C4-2B (cell line): ENCODE results near the gene HK2.

Experiments used
- ZFX ChIP-seq: fragments of 450-650 bp; IDR thresholded peaks from 2 replicates; pipeline ENCODE4 v1.6.1; 2017
- TF ChIP-seq, protein P1 (sequence below): fragments of 450-650 bp; conservative IDR thresholded peaks from 2 replicates; pipeline ENCODE4 v1.5.1; 2017; ENCODE audit warnings: mild to moderate bottlenecking

DNA sequence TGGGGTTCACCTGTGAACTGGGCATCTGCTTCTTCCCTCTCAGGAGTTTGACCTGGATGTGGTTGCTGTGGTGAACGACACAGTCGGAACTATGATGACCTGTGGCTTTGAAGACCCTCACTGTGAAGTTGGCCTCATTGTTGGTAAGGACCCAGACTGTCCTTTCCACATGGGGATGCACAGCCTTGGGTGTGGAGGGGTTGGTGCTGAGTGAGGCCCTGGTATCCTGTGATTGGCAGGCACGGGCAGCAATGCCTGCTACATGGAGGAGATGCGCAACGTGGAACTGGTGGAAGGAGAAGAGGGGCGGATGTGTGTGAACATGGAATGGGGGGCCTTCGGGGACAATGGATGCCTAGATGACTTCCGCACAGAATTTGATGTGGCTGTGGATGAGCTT lies 52.3 kb downstream of the HK2 start:
- TF ChIP-seq, protein P1, sequence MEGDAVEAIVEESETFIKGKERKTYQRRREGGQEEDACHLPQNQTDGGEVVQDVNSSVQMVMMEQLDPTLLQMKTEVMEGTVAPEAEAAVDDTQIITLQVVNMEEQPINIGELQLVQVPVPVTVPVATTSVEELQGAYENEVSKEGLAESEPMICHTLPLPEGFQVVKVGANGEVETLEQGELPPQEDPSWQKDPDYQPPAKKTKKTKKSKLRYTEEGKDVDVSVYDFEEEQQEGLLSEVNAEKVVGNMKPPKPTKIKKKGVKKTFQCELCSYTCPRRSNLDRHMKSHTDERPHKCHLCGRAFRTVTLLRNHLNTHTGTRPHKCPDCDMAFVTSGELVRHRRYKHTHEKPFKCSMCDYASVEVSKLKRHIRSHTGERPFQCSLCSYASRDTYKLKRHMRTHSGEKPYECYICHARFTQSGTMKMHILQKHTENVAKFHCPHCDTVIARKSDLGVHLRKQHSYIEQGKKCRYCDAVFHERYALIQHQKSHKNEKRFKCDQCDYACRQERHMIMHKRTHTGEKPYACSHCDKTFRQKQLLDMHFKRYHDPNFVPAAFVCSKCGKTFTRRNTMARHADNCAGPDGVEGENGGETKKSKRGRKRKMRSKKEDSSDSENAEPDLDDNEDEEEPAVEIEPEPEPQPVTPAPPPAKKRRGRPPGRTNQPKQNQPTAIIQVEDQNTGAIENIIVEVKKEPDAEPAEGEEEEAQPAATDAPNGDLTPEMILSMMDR: no peak
- TF ChIP-seq ZFX: no peak
